Uterus (tissue), 2 donors: ENCODE results near the gene FAM3D.

Experiments
- CTCF ChIP-seq, 4 experiments: fragments of 200-600 bp in 2 of 4; fragments of 450-650 bp in 2 of 4; sonication (generic) in 2 of 4; IDR thresholded peaks; one replicate each; pipeline ENCODE4 v1.5.1; 2016 to 2019; ENCODE audit warnings: antibody characterized with exemption in 4 of 4, mild to moderate bottlenecking in 2 of 4, moderate library complexity in 1 of 4
- POLR2A ChIP-seq, 2 donors: fragments of 450-650 bp; IDR thresholded peaks; one replicate each; pipeline ENCODE4 v1.6.1; 2016; ENCODE audit warnings: antibody characterized with exemption in 2 of 2, mild to moderate bottlenecking in 1 of 2, moderate library complexity in 1 of 2

- no peak for TF ChIP-seq POLR2A (IDR thresholded peaks at IDR 0.05)
- no peak for TF ChIP-seq CTCF (IDR thresholded peaks at IDR 0.05)
Measured at GRCh38 chr3:58622892-58623291, 43.7 kb downstream of the FAM3D start.
